Stimulated activated CD4-positive, alpha-beta T cell treated with anti-CD3 and anti-CD28 coated beads, Interleukin-4, amount 100 ng/mL, for 4 hours (primary cell): ENCODE measurements around the gene ENDOD1.
"Not testable (repeated sequence)": the region's sequence is repeated elsewhere in the genome, so short reads cannot be mapped to it uniquely, and the experiment has no call there.

ENCODE experiments used
- DNase-seq, 2 experiments: peaks; one replicate each; pipeline ENCODE4 v3.0.0-alpha.2; 2020

ENDOD1 gene

DNA sequence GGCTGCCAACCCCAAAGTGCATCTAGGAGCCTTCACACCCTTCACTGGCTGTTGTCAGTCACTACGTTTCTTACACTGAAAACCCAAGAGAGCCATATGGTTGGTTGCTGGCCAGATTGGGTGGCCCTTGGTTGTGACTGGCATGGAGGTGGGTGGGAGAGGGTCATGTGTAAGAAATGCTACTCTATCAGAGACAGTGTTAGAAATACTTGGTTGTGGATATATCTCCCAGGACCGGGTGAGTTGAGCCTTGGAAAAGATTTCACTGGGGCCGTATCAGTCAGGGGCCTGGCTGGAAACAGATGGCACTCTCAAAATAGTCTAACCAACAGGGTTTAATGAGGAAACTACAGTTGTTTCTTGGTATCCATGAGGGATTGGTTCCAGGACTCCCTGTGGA is 15.2 kb downstream of the ENDOD1 start:
- DNase-seq = no peak

DNA sequence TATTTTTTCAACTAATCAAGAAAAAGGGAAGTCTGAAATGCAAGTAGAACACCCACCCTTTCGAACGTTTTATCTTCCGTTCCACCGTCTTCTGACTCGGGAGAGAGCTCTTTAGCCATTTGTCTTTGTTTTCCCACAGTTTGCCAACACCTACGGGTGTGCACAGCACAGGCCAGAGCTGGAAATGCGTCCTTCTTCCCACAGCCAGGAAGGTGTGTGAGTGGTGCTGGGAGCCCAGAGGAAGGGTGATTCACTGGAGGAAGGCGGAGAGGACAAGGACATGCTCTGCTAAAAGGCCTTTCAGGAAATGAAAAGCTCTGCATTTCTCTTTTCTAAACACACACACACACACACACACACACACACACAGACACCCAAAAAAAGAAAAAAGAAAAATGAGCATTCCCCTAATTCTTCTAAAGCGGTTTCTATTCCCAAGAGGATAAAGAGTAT is 18.5 kb downstream of the ENDOD1 start:
- no peak for DNase-seq

DNA sequence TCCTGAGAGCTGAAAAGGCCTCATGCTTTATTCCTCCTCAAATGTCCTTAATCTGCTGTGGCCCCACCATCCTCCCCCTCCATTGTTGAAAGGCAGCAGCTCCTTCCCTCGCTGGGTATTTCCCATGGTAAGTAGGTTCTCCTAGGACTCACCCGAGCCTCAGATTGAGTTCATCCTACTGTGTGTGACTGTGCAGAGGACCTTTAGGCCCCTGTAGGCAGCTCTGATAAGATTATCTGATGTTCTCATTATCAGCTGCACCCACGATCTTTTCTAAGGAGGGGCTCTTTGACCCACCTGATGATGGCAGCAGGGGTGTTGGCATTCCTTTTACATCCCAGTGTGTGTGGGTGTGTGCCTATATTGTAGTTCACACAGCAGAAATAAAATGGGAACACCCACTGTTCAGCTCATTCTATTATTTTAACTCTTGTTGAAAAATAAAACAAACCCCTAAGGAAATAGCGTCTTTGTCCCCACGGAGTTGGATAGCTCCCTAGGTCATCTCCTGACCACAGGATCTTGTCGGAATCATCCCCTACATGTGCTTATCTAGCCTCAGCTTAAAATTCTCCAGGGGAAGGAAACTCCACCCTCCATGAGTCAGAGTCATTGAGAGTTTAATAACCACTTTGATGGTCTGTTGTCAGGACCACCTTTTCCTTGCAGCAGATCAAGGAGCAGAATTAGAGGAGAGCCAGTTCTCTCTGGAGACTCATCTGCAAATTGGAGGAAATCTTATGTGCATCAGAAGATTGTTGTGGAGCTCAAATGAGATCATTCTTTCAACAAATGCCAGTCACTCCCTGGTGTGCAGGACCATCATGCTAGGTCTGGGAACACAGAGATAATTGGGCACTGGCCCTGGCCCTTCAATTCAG is 19.3 kb downstream of the ENDOD1 start:
- no peak for DNase-seq

DNA sequence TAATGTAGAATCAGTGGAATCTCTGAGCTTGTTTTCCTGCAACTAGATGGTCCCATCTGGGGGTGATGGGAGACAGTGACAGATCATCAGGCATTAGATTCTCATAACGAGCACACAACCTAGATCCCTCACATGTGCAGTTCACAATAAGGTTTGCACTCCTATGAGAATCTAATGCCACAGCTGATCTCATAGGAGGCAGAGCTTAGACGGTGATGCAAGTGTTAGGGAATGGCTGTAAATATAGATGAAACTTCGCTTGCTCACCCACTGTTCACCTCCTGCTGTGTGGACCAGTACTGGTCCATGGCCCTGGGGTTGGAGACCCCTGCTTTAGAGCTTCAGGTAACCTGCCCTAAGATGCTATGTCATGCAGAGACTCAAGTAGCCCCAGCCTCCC is 21.8 kb downstream of the ENDOD1 start:
- DNase-seq = not testable (repeated sequence)

DNA sequence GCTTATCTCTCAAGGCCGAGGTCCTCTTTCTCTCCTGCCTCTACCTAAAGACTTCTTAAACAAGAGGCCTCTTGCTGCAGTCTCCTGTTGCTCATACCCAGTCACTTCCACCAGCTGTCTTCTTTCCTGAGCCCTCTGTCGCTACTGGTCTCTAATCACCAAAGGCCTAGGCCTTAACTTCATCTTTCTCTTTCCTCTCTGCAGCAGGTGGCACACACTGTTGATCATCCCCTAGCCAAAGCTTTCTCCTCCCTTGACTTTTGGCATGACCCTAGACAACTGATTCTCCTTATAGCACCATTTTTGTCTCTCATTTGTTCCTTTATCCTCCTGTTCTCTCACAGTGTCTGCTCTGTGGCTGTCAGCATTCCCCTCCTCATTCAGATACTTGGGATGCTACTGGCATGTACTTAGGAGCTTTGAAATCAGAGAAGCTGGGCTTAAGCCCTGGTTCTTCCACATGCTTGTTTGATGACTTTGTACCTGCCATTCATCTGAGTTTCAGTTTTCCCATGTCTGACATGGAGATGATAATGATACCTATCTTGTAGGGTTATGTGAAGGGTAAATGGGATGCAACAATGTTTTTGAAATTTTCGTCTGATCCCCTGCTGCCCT is 22.4 kb downstream of the ENDOD1 start:
- no peak for DNase-seq

DNA sequence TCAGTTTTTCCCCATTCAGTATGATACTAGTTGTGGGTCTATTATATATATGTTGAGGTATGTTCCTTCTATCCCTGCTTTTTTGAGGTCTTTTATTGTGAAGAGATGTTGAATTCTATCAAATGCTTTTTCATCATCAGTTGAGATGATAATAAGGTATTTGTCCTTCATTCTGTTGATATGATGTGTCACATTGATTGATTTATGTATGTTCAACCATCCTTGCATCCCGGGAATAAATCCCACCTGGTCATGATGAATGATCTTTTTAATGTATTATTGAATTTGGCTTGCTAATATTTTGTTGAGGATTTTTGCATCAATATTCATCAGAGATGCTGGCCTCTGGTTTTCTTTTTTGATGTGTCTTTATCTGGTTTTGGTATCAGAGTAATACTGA is 26.0 kb downstream of the ENDOD1 start:
- no peak for DNase-seq

DNA sequence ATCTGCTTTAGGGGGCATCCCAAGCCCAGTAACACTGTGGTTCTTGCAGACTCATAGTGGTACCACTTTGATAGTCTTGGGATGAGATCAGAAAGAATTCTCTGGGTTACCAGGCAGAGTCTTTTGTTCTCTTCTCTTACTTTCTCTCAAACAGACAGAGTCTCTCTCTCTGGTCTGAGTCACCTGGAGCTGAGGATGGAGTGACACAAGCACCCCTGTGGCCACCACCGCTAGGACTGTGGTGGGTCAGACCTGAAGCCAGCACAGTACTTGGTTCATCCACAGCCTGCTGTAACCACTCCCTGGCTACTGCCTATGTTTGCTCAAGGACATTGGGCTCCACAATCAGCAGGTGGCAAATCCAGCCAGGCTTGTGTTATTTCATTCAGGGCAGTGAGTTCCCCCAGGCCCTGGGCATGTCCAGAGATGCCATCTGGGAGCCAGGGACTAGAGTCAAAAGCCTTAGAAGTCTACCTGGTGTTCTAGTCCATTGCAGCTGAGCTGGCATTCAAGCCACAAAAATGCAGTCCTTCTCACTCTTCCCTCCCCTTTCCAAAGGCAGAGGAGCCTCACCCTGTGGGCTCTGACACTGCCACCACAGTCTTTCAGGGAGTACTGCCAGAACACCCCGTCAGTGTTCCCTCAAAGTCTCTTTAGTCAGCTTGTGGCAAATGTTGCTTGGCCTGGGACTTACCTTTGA is 29.9 kb downstream of the ENDOD1 start:
- DNase-seq = no peak

DNA sequence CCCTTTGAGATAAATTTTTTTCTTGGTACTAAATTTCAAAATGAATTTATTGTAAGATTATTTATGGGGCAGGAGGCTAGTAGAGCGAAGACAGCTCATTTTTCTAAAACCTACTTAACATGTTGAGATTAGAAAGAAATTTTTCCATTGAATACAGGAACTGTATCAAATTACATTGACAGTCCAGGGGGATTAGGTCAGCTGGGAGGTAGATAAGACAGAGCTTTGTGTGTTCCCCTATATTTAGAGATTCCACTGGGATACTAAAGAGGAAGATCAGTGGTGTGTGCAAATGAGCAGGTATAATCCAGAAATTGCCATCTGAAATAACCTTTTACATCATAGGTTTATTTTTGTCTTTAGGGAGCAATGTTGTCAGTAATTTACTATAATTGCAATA is 32.1 kb downstream of the ENDOD1 start:
- no peak for DNase-seq

DNA sequence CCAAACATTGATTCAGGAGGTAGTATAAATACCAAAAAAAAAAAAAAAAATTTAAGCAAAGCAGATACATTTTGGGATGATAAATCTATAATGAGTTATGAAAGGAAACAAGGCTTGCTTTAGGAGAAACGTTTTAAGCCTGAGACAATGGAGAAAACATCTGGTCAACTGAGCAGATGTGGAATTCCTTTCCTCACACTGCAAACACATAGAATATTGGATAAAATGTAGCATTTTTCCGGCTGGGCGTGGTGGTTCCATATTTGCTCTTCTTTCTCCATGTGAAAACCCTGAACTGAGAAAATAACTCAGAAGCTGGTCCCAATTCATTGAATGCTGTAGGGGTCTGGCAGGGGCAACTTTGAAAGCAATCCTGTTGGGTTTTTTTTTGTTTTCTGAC is 33.9 kb downstream of the ENDOD1 start:
- DNase-seq = no peak

DNA sequence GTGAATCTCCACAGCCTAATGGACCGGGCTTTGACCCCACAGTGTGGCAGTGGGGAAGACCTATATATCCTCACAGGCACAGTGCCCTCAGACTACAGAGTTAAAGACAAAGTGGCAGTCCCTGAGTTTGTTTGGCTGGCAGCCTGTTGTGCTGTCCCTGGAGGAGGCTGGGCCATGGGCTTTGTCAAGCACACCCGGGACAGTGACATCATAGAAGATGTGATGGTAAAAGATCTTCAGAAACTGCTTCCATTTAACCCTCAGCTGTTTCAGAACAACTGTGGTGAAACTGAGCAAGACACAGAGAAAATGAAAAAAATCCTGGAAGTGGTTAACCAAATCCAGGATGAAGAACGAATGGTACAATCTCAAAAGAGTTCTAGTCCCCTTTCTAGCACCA is 39.0 kb downstream of the ENDOD1 start:
- DNase-seq = no peak

DNA sequence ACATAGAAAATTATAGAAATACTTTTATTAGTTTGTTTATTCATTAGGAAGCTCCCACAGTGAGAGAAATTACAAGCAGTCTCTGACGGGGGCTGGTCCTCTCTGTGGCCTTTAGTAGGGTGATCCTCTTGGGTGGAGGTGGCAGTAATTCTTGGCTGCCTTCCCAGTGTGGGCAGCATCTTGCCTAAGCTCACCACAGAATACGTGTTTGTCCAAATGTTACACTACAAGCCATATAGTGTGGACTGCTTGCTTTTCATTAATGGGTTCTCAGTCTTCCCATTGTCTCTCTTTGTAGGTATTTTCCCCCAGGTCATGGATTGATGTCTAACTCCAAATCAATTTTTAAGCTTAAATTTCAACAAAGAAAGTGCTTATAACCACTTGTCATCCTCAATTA is 43.3 kb downstream of the ENDOD1 start:
- DNase-seq = no peak

DNA sequence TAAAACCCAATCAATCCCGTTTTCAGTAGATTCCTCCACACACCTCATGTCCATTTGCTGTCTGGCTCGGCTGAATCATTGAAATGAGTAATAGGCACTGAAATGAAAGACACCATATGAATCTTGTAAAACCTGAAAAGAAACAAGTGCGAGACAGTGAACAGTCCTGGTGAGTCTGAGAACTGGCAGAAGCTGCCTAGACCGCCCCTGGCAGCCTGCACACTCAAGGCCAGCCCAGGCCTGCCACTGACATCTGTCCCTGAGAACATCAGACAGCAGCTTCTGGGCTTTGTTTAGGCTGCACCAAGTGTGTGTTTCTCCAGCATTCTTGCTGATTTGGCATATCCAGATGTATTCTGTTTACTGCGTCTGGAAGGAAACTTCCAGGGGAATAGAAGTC is 44.8 kb downstream of the ENDOD1 start:
- DNase-seq = no peak

DNA sequence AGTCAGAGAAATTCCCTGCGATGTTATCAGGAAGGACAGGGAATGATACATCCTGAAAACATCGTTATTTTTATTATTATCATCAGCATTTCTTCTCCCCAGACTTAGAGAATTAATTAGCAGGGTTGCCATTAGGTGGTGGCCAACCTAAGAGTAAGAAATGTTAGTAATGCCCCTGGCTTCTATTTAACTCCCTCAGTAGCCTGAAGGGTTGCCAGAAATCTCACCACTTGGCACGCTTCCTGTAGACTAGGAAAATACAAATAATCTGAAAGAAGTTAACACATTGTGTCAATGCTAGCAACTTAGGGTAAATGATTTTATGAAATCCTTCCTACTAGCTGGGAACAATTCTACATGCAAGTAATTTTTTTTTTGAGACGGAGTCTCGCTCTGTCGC is 45.5 kb downstream of the ENDOD1 start:
- DNase-seq = no peak

DNA sequence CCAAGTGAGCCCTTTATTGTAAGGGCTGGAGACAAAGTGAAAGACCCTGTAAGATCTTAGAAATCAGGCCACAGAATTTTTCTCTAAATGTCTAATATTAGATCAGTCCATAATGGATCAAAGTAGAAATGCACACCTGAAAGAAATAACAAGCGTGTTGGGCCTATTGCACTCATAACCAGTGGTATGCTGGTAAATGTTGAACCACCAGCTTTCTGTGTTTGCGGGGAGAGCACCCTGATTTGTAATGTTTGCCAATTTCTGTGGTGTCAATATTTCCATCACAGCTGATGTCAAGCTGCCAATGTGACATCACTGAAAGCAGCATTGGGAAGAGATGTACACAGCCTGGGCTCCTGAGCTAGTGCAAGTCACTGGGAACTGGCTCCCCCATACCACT is 46.2 kb downstream of the ENDOD1 start:
- no peak for DNase-seq

DNA sequence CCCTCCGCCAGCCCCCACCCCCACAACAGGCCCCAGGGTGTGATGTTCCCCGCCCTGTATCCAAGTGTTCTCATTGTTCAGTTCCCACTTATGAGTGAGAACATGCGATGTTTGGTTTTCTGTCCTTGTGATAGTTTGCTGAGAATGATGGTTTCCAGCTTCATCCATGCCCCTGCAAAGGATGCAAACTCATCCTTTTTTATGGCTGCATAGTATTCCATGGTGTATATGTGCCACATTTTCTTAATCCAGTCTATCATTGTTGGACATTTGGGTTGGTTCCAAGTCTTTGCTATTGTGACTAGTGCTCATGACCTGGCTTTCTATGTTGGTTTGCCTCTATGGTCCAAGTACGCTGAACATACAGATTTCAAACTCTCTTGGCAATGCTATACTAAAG is 47.1 kb downstream of the ENDOD1 start:
- DNase-seq = not testable (repeated sequence)

DNA sequence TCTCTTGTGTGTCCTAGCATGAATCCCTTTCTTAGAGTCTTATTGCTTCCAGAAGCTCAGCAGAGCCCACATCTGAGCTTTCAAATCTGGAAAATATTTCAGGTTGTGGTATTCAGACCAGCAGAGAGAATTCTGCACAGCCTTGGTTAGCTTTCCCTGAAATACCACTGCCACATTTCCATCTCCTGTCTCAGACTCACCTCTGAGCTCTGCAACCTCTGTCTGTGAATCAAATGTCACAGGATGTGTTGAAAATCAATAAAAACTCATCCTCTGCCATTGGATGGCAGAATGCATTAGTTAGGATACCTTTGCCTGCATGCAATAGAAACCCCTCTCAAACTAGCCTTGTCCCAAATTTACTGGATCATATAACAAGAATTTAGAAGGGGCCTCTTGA is 47.7 kb downstream of the ENDOD1 start:
- no peak for DNase-seq

DNA sequence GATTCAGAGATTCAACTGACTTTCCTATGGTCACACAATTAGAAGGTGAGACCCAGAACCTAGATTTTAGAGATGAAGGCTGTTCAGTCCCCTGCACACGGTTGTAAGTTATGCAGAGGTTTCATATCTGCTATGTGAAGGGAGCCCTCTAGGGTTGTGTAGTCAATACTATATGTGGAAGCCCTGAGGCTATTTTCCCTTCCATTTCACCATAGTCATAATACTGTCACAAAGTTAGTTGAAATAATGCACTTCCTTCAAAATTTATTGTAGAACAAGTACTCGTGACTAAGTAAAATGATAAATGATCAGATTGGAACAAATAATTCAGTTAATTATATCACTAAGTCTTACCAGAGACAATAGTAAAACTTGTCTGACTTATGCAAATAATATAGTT is 48.8 kb downstream of the ENDOD1 start:
- no peak for DNase-seq

DNA sequence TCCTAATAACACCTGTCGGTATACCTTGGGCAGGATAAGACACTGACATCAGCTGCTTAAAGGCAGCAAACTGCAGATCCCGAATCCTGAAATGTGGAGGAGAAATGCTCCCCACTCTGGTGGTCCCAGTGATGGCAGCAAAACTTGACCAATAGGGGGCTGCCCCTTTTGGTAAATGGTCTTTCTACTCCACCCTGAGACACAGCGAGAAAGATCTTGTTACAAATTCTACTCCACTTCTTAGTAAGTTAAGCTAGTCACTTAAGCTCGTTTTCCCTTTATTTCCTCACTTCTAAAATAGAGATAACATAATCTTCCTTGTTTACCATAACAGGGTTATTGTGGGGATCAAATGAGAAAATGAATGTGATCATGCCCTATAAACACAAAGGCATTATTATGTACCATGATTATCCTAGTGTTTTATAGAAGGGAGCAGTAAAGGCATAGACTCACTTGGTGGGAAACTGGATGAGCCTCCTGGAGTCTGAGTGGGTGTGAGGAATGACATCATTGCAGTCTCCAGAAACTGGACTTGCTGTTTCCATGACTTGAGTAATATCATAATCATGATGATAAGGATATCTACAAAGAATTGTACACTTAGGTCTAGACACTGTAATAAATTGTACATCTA is 50.9 kb downstream of the ENDOD1 start:
- DNase-seq = no peak

DNA sequence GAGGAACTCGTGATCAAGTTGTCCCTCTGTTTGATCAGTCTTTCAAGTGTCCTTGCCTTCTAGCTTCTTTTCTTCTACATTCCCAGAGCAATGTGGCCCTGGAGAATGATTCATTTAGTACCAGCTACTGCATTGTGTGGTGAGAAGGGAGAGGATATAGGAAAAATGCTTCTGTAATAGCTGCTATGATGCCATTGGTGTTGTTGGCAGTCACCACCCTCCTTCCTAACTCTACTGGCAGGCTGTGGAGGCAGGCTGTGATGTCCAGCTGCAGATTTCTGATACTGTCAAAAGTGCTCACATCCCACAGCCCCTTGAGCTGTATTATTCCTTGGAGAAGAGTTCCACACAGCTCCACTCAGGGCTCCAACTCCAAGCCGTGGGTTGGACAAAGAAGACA is 52.8 kb downstream of the ENDOD1 start:
- no peak for DNase-seq

DNA sequence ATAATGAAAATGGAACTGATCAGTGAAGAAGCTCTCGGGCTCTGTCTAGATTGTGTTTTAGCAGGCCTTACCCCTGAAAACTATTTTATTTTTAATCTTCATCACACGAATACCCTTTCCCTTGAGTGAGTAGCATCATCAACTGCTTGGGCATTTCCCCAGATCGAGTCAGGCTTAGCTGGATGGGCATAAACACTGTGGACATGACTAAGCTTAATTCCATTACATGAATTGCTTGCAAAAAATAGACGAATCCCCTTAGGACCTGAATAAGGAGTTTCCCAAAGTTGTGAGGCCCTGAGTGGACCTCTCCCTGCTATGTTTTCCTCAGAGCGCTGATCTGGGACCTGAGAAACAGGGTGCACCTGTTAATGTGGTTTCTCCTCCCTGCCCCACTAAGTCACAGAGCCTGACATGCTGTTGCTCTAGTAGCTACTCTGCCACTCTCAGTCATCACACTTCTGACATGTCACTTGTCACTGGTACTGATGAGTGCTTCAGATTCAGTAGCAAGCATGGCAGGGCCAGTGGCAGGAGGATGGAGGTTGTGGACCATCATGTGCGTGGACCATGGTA is 53.5 kb downstream of the ENDOD1 start:
- no peak for DNase-seq

DNA sequence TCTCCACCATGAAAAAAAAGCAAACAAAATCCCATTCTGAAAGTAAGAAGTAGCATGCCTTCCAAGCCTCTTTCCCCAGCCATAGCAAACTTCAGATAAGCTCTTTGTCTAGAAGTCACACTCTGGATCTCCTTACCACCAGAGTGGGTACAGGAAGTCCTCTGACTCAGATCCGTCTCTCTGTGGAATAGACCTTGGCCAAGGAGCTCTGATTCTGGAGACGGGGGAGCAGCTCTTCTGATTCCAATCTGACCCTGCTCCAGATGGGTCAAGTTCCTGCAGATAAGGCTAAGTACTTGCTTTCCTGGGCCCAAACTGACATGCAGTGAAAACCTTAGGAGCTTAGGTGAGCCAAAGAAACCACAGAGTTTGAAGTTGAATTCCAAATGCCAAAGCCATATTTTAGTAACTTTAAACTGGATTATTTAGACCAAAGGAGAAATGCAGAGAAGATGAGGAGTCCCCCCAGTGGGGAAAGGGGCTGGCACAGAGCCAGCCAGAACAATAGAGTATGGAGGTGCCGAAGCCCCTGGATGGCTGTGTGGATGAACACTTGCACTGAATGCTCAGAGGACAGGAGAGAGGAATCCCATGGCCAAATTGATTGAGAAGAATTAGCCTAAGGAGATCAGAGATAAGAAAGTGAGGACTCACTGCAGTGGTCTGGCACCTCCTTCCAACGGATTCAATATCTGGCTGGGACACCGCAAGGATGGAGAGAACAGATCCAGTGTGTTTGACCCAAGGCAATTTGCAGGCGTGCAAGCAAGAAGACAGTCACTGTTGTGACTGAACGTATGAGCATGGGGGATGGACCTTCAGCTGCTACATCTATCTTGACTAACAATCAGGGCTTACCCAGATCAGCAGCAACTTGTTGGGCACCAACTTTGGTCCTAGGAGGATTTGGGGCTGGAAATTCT is 54.9 kb downstream of the ENDOD1 start:
- DNase-seq = no peak
